Tongue (tissue), 2 donors: ENCODE data around the gene PCDH9. TPM values are rescaled to one million over a fixed set of nuclear protein-coding genes. Genes with fewer than 3 reads are reported as not detected.
"Not testable (repeated sequence)": the region's sequence is repeated elsewhere in the genome, so short reads cannot be mapped to it uniquely, and the experiment has no call there.

Experiments
- DNase-seq: peaks from one replicate; pipeline ENCODE4 v3.0.0-alpha.2; 2015
- total RNA-seq: library from RNA; depleted of rRNA; stranded (reverse); fragments of >200 nt; gene quantifications from one replicate; pipeline ENCODE4 v1.2.3, GENCODE V29; 2014

Gene PCDH9
- total RNA-seq, 1 donor from 2014 or later, result 6.9 TPM

GRCh38 chr13:66339214-66339613 lies 890.9 kb downstream of the PCDH9 start:
- DNase-seq, result no peak

GRCh38 chr13:66338542-66338941 lies 891.6 kb downstream of the PCDH9 start:
- no peak for DNase-seq

DNA sequence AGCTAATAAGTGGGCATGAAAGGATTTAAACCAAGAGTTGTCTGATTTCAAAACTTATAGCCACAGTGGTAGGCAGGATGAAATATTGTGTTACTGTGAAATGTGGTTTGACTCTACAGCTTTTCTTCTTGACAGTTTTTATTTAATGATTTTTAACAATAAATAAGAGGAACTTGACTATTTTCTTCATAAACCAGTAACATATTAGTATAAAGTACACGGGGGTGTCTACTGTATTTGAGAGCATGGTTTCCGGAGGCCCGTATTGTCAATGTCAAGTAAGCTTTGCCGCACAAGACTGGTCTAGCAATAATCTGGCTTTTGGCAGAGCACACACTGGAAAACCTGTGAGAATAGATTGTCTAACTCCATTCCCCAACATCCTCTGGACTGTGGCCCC lies 894.5 kb downstream of the PCDH9 start:
- DNase-seq, result no peak

- DNase-seq, result peak; percentile 23
Measured at GRCh38 chr13:66329988-66330451, 900.1 kb downstream of the PCDH9 start.

- DNase-seq, result no peak
Measured at GRCh38 chr13:66328476-66328875, 901.7 kb downstream of the PCDH9 start.

DNA sequence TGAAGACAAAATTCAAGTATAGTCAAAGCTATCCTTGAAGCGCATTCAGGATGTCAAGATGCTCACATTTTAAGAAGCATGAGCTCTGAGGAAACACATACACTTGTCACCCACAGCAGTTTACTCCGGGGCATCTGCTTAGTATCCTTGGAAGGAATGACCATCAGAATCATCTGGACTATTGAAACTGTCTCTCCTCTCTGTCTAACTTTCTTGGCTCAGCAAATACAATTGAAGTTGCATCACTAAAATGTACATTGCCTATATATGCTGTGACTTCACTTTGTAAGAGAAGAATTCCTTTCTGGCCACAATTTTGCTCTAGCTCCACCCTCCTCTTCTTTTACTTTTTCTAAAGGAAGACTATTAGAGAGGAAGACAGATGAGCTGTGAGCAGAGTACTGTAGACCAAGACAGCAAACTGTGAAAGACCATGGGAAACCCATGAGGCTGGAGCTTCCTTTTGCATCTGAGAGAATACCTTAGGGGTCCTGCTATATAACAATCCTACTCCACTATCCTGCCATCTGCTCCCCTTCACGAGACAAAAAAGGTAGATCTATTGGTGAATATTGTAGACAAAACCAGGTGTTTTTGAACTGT lies 906.3 kb downstream of the PCDH9 start:
- peak; percentile 63 for DNase-seq

DNA sequence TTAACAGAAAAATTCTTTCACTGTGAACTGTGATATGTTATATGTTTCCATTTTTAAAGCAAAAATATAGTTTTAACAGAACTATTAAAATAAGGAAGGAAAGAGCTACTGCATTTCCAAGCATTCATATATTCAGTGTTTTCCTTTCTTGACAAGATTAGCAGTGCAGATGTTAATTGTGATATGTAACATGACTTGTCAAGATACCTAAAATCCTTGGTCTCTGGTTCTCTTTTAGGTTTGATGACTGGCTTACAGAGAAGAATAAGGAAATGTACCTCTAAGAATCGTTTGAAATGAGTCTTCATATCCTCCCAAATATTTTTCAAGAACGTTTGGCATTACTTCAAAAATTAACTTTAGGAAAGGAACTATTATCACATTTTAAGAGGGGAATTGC lies 907.2 kb downstream of the PCDH9 start:
- no peak for DNase-seq

- DNase-seq, result no peak
Measured at GRCh38 chr13:66322193-66322740, 907.9 kb downstream of the PCDH9 start.

DNA sequence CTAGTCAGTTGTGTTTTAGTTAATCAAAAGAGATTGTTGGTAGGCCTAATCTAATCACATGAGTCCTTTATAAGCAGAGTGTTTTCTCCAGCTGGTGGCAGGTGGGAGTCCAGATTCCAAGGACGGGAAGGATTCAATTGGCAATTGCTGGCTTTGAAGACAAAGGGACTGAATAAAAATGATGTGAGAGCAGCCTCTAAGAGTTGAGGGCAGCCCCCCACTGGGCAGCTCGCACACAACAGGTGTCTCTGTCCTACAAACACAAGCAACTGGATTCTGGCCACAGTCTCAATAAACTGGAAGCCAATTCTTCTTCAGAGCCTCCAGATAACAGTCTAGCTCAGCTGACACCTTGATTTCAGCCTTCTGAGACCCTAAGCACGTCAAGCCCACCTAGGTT lies 915.2 kb downstream of the PCDH9 start:
- DNase-seq, result no peak

DNA sequence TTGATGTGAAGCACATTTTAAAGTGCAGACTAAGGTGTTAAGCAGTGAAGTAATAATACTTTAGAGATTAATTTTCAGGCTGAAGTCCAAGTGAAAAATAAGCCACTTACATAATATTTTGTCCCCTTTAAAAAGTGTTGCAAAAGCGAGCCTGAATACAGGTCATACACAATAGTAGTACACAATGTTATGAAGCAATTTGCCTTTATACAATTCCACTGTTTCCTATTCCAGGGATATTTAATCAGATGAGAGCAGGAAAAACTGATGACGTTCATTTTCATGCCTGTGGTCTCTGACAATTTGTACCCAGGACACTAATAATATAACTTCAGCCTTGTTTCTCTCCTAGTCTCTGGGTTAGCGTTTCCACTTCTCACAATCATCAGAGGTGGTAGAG lies 916.7 kb downstream of the PCDH9 start:
- DNase-seq, result no peak

- peak; percentile 41 for DNase-seq
Measured at GRCh38 chr13:66312312-66313087, 917.6 kb downstream of the PCDH9 start.

DNA sequence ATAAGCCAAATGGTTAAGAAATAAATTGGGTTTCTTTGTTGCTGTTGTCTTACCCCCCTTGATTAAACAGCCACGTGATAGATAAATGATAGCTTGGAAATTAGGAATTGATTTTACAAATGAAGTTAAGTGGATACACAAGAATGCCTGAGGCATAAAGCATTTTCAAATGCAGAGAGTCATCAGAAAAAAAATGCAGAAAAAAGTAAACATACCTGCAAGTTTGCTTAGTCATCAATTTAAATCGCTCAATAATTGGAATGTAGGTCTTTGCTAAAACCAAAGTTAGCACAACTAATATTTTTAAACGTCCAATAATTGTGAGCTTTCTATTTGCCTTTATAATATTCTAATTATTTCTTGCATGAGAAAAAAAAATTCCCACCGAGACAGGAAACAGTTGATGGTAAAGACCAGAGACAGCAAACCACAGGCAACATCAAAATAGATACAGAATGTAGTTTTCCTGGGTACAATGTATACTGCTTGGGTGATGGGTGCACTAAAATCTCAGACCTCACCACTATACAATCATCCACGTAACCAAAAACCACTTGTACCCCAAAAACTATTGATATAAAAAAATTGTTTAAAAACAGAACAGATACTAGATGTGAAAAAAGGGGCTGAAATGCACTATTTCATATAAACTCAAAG lies 924.0 kb downstream of the PCDH9 start:
- no peak for DNase-seq

DNA sequence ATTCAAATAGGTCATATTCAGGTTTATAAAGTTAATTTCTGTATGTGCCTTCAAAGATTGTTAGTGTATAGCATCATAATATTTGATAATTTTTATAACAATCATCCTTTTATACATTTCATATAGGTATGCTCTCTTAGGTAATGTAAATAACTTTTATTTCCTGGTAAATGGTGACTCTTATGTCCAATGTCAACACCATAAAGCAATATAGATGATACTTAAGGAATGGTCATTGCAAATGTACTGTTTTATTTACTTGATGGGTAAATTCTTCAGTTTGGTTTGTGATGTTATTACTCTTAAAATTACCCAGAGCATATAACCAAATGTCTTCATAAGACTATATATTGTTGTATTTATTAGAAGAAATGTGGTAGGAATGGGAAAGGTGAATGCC lies 928.7 kb downstream of the PCDH9 start:
- DNase-seq, result no peak

DNA sequence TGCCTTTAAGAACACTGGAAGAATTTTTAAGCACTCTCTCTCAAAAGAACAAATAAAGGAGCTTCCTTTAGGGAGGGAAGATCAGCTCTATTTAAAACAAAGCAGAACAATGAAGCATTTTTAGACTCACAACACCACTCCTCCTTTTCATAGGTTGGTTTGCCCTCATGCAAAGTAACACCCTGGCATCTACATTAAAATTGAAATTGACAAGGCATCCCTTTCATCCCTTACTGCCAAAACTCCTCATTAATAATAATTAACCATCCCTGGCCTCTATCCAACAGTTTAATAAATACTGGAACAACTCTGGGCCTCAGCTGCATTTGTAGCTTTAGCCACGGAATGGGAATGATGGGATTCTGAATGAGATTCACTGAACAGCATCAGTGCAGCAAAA lies 929.1 kb downstream of the PCDH9 start:
- no peak for DNase-seq

GRCh38 chr13:66296875-66297274 lies 933.3 kb downstream of the PCDH9 start:
- DNase-seq, result no peak

DNA sequence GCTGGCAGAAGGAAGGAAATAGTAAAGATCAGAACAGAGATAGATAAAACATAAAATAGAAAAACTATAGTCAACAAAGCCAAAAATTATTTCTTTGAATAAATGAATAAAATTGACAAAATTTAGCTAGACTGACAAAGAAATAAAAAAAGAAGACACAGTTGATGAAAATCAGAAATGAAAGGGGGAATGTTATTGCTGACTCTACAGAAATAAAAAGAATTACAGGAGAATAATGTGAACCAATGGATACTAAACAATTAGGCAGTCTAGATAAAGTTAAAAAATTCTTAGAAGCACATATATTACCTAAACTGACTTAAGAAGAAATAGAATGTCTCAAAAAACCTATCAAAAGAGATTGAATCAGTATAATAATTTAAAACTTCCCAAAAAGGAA lies 933.8 kb downstream of the PCDH9 start:
- DNase-seq, result no peak

DNA sequence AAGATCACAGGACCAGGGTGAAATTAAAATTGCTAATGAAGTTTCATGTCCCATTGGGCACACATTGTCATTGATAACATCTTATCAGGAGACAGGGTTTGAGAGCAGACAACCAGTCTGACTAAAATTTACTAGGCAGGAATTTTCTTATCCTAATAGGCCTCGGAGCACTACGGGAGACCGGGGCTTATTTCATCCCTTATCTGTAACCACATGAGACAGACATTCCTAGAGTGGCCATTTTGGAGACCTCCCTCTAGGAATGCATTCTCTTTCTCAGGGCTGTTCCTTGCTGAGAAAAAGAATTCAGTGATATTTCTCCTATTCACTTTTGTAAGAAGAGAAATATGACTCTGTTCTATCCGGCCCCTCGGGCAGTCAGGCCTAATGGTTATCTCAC lies 943.3 kb downstream of the PCDH9 start:
- DNase-seq, result not testable (repeated sequence)

DNA sequence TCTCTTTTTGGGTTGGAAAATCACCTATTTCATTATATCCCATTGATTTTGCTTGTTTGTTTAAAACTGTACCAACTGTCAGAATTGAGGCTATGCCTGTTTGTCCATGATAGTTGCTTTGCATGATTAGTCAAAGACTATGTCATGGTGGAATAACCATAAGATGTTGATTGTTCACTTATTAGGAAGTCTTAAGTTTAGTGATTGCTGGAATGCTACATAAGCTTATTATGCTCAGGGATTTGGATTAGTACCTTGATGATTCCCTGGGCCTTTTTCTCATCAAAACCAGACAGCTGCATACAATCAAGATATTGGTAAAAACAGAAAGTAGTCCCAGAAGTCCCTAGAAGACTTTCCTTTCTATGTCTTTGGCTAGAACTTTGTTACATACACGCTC lies 954.7 kb downstream of the PCDH9 start:
- no peak for DNase-seq

DNA sequence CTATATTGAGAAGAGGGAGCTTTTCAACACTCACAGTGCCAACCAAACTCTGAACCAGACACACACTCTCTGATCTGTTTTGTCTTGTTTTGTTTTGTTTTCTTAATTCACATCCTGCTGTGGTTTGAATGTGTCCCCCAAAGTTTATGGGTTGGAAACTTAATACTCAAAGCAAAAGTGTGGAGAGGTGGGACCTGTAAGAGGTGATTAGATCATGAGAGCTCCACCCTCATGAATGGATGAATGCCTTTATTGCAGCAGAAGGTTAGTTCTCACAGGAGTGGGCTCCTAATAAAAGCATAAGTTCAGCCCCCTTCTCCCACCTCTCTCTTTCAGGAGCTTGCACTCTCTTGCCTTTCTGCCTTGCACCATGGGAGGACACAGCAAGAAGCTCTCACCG lies 957.1 kb downstream of the PCDH9 start:
- no peak for DNase-seq

DNA sequence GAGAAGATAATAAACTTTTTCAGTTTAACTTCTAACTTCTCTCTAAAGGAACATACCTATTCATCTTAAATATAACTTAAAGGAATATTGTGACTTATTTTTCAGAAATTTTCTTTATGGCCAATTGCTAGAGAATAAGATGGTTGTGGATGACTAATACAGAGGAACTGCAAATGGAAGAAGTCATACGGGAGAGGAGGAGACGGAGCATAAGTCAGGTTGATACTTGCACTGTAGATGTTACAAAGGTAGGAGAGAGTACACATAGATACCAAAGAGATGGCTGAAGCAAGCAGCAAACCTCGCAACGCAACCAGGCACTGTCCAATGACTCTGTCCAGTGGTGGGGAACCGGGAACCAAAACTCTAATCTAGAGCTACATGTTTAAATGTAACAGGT lies 963.4 kb downstream of the PCDH9 start:
- no peak for DNase-seq

- no peak for DNase-seq
Measured at GRCh38 chr13:66266348-66266747, 963.8 kb downstream of the PCDH9 start.

DNA sequence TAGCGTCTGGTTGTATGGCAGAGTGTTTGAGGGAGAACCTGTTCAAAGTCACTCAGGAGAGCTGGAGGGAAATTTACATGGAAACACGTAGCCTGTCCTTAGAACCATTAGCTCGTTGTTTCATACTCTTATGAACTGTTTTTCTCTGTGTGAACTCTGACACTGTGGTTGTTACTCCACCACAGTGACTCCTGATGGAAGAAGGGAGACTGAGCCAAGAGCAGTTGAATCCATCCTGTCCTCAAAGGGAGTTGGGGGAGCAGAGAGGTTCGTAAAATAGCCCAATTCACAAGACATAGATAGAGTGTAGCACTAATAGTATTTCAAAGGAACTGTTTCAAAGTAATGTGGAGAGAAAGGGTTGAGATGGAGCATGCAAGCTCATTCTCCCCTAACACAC lies 964.8 kb downstream of the PCDH9 start:
- DNase-seq, result no peak

DNA sequence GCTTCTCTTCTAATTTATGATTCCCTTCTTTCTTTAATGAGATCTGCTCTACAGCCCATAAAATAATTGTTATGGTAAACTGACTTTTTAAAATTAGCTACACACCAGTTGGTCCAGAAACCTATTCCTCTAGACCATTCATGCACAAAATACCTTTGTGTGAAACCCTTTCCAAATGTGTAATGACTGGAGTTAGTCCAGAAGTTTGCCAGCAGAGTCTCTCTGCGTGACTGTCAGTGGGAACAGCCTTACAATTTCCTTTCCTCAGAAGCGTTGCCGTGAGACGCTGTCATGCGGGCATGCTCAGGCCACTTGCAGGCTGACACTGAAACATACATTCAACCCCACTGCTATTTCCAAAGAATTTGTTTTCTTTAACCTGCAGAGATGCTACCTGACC lies 965.2 kb downstream of the PCDH9 start:
- DNase-seq, result peak; percentile 3
